K562 (cell line): Measurements from ENCODE around the gene ATP2A2. TPM values are rescaled to one million over a fixed set of nuclear protein-coding genes. Genes with fewer than 3 reads are reported as not detected.

Experiments
- ATF1 ChIP-seq, 2 experiments: fragments of 450-650 bp in 1 of 2; IDR thresholded peaks; 2 replicates each; pipeline ENCODE4 v1.6.1; 2016; ENCODE audit warnings: missing compliant biosample characterization in 1 of 2, missing genetic modification characterization in 1 of 2
- CBX5 ChIP-seq: IDR thresholded peaks from 2 replicates; pipeline ENCODE4 v1.6.1; 2014; ENCODE audit warnings: low read depth, borderline replicate concordance
- E2F4 ChIP-seq: sonication (generic); formaldehyde crosslinking; IDR thresholded peaks from 2 replicates; pipeline ENCODE4 v1.8.0; 2022; ENCODE audit warnings: mild to moderate bottlenecking, low read depth, missing genetic modification reagents
- ETV5 ChIP-seq: sonication (generic); formaldehyde crosslinking; IDR thresholded peaks from 2 replicates; pipeline ENCODE4 v1.4.0; 2020; ENCODE audit warnings: low read depth, mild to moderate bottlenecking, missing genetic modification reagents
- KDM1A ChIP-seq, 2 experiments: fragments of 450-650 bp; IDR thresholded peaks; 2 replicates each; pipeline ENCODE4 v1.6.1; 2016; ENCODE audit warnings: mild to moderate bottlenecking in 2 of 2
- KDM4B ChIP-seq, 2 experiments: fragments of 450-650 bp in 1 of 2; sonication (generic) in 1 of 2; IDR thresholded peaks; 2 replicates each; pipeline ENCODE4 v1.6.1; 2016 to 2017; ENCODE audit warnings: borderline replicate concordance in 2 of 2, antibody characterized with exemption in 1 of 2, low read depth in 1 of 2, mild to moderate bottlenecking in 1 of 2
- NCOA2 ChIP-seq, 2 experiments: fragments of 450-650 bp; IDR thresholded peaks; 2 replicates each; pipeline ENCODE4 v1.6.1; 2018; ENCODE audit warnings: mild to moderate bottlenecking in 2 of 2, moderate library complexity in 1 of 2; ENCODE audit not compliant: partially characterized antibody in 2 of 2
- NCOA6 ChIP-seq: fragments of 450-650 bp; IDR thresholded peaks from 2 replicates; pipeline ENCODE4 v1.6.1; 2017; ENCODE audit warnings: mild to moderate bottlenecking
- NCOR1 ChIP-seq: fragments of 450-650 bp; IDR thresholded peaks from 2 replicates; pipeline ENCODE4 v1.6.1; 2016; ENCODE audit warnings: mild to moderate bottlenecking, moderate library complexity
- PHB2 ChIP-seq: fragments of 450-650 bp; IDR thresholded peaks from 2 replicates; pipeline ENCODE4 v1.6.1; 2017; ENCODE audit warnings: low read depth
- SREBF1 ChIP-seq: fragments of 150-350 bp; IDR thresholded peaks from 2 replicates; pipeline ENCODE4 v1.6.1; 2014; ENCODE audit warnings: antibody characterized with exemption, low read depth, low read length, borderline replicate concordance
- TBL1XR1 ChIP-seq, 2 experiments: IDR thresholded peaks; 2 replicates each; pipeline ENCODE4 v1.6.1; 2012; ENCODE audit warnings: improper control_type of control experiment in 2 of 2, low read length in 2 of 2, mild to moderate bottlenecking in 1 of 2
- U2AF2 ChIP-seq: fragments of 200-400 bp; formaldehyde crosslinking; optimal IDR thresholded peaks from 2 replicates; pipeline ENCODE3; 2017; ENCODE audit warnings: low read depth, mild to moderate bottlenecking, low read length
- ZNF778 ChIP-seq: fragments of 450-650 bp; formaldehyde crosslinking; IDR thresholded peaks from 2 replicates; pipeline ENCODE4 v1.4.0; 2020; ENCODE audit warnings: mild to moderate bottlenecking, moderate library complexity
- polyA plus RNA-seq, 8 experiments: library from polyadenylated mRNA; depleted of rRNA in 4 of 8; stranded (reverse) in 5 of 8; unstranded in 3 of 8; fragments of >200 nt; fragmentation: Nextera tagmentation in 2 of 8; fragmentation: Illumina TruSeq in 1 of 8; extraction: Ambion mirVana in 2 of 8; extraction: Trizol in 1 of 8; gene quantifications; 2 replicates each; pipeline versions ENCODE4 v1.2.1 to v1.2.3, GENCODE V29; 2011 to 2014; ENCODE audit warnings: inconsistent platforms in 1 of 8, missing spikeins in 1 of 8
- total RNA-seq, 7 experiments: library from RNA; depleted of rRNA in 6 of 7; stranded (reverse); fragments of >200 nt in 6 of 7; fragmentation: Illumina TruSeq in 2 of 7; extraction: Trizol in 2 of 7; gene quantifications; 2 replicates each; pipeline versions ENCODE4 v1.2.1 to v1.2.3, GENCODE V29; 2011 to 2021; ENCODE audit warnings: low replicate concordance in 1 of 7
- TF ChIP-seq, protein P1 (sequence below): sonication (generic); IDR thresholded peaks from 2 replicates; pipeline ENCODE4 v1.6.1; 2016
- TF ChIP-seq, protein P2 (sequence below), 2 experiments: fragments of 450-650 bp in 1 of 2; IDR thresholded peaks; 2 replicates each; pipeline ENCODE4 v1.6.1; 2011 to 2017; ENCODE audit warnings: low read depth in 2 of 2, antibody characterized with exemption in 1 of 2, borderline replicate concordance in 1 of 2, low read length in 1 of 2, mild to moderate bottlenecking in 1 of 2, mixed read lengths in 1 of 2; ENCODE audit not compliant: control insufficient read depth in 1 of 2
- TF ChIP-seq, protein P3 (sequence below): sonication (generic); formaldehyde crosslinking; IDR thresholded peaks from 2 replicates; pipeline ENCODE4 v1.8.0; 2022; ENCODE audit warnings: mild to moderate bottlenecking, missing genetic modification reagents
- TF ChIP-seq, protein P4 (sequence below): fragments of 250-450 bp; sonication (Bioruptor Pico); IDR thresholded peaks from 2 replicates; pipeline ENCODE4 v1.4.0; 2020; ENCODE audit warnings: mild to moderate bottlenecking, moderate library complexity, borderline replicate concordance

Gene ATP2A2
- total and polyA plus RNA-seq, 9 of the 15 experiments (the other 6 are each of a cell fraction or from before 2014, with no cell fraction given), result 5.2 to 205 (median 51.6) TPM

DNA sequence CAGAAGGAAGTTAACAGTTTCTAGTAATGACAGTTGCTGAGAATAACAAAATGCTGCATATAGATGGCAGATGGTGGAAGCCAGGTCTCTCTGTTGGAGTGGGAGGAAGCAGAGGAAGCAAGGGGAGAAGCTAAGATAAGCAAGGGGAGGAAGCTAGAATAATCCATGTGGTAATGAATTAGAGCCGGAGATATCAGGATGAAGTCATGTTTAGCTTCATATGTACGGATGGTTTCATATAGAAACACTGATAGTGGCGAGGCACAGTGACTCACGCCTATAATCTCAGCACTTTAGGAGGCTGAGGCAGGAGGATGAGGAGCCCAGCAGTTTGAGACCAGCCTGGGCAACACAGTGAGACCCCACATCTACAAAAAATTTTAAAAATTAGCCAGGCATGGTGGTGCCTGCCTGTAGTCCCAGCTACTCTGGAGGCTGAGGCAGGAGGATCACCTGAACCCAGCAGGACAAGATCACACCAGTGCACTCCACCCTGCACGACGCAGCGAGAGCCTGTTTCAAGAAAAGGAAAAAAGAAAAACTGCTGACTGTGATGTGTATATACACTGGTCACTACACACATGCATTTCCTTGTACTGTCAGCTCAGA lies 73.2 kb downstream of the ATP2A2 start (continued):
- TF ChIP-seq, protein P1, sequence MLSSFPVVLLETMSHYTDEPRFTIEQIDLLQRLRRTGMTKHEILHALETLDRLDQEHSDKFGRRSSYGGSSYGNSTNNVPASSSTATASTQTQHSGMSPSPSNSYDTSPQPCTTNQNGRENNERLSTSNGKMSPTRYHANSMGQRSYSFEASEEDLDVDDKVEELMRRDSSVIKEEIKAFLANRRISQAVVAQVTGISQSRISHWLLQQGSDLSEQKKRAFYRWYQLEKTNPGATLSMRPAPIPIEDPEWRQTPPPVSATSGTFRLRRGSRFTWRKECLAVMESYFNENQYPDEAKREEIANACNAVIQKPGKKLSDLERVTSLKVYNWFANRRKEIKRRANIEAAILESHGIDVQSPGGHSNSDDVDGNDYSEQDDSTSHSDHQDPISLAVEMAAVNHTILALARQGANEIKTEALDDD, result no peak; the same call in 1 of the 2 replicates
- TF ChIP-seq NCOR1, result peak; percentile 97
- TF ChIP-seq U2AF2, result no peak
- TF ChIP-seq KDM1A (IDR thresholded peaks at IDR 0.05), result peak; percentile 99 to 100
- no peak for TF ChIP-seq ATF1 (CRISPR knock-in tag; IDR thresholded peaks at IDR 0.05)
- peak; percentile 56; the same call in 1 of the 2 replicates for TF ChIP-seq ATF1 (tag; IDR thresholded peaks at IDR 0.05)
- peak; percentile 70 to 77 for TF ChIP-seq NCOA2 (IDR thresholded peaks at IDR 0.05; ENCODE audit: partially characterized antibody in 2 of 2)
- TF ChIP-seq, protein P2, sequence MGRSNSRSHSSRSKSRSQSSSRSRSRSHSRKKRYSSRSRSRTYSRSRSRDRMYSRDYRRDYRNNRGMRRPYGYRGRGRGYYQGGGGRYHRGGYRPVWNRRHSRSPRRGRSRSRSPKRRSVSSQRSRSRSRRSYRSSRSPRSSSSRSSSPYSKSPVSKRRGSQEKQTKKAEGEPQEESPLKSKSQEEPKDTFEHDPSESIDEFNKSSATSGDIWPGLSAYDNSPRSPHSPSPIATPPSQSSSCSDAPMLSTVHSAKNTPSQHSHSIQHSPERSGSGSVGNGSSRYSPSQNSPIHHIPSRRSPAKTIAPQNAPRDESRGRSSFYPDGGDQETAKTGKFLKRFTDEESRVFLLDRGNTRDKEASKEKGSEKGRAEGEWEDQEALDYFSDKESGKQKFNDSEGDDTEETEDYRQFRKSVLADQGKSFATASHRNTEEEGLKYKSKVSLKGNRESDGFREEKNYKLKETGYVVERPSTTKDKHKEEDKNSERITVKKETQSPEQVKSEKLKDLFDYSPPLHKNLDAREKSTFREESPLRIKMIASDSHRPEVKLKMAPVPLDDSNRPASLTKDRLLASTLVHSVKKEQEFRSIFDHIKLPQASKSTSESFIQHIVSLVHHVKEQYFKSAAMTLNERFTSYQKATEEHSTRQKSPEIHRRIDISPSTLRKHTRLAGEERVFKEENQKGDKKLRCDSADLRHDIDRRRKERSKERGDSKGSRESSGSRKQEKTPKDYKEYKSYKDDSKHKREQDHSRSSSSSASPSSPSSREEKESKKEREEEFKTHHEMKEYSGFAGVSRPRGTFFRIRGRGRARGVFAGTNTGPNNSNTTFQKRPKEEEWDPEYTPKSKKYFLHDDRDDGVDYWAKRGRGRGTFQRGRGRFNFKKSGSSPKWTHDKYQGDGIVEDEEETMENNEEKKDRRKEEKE (IDR thresholded peaks at IDR 0.05; ENCODE audit: borderline replicate concordance in 1 of 2, control insufficient read depth in 1 of 2, low read depth in 2 of 2, low read length in 1 of 2), result peak in 1 of 2 experiments; percentile 95; a peak in 2 of 4 replicates
- TF ChIP-seq, protein P3, sequence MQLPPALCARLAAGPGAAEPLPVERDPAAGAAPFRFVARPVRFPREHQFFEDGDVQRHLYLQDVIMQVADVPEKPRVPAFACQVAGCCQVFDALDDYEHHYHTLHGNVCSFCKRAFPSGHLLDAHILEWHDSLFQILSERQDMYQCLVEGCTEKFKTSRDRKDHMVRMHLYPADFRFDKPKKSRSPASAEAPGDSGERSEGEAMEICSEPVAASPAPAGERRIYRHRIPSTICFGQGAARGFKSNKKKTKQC (CRISPR knock-in tag), result peak; percentile 61; the same call in 1 of the 2 replicates
- peak; percentile 90; the same call in 1 of the 2 replicates for TF ChIP-seq PHB2
- peak; percentile 71; the same call in 1 of the 2 replicates for TF ChIP-seq CBX5
- TF ChIP-seq SREBF1, result no peak
- TF ChIP-seq, protein P4, sequence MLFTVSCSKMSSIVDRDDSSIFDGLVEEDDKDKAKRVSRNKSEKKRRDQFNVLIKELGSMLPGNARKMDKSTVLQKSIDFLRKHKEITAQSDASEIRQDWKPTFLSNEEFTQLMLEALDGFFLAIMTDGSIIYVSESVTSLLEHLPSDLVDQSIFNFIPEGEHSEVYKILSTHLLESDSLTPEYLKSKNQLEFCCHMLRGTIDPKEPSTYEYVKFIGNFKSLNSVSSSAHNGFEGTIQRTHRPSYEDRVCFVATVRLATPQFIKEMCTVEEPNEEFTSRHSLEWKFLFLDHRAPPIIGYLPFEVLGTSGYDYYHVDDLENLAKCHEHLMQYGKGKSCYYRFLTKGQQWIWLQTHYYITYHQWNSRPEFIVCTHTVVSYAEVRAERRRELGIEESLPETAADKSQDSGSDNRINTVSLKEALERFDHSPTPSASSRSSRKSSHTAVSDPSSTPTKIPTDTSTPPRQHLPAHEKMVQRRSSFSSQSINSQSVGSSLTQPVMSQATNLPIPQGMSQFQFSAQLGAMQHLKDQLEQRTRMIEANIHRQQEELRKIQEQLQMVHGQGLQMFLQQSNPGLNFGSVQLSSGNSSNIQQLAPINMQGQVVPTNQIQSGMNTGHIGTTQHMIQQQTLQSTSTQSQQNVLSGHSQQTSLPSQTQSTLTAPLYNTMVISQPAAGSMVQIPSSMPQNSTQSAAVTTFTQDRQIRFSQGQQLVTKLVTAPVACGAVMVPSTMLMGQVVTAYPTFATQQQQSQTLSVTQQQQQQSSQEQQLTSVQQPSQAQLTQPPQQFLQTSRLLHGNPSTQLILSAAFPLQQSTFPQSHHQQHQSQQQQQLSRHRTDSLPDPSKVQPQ, result no peak
- TF ChIP-seq TBL1XR1 (IDR thresholded peaks at IDR 0.05; ENCODE audit: low read length in 2 of 2), result no peak
- no peak for TF ChIP-seq ZNF778
- TF ChIP-seq NCOA6, result 0 out of 2 replicates have a peak, but pooled peaks have one; percentile 28
- TF ChIP-seq KDM4B (IDR thresholded peaks at IDR 0.05; ENCODE audit: borderline replicate concordance in 2 of 2, low read depth in 1 of 2), result no peak
- no peak for TF ChIP-seq E2F4
- TF ChIP-seq ETV5 (CRISPR knock-in tag), result peak; percentile 93
